Prostate gland (tissue), 2 donors: ENCODE measurements around the gene RNF41. TPM values are rescaled to one million over a fixed set of nuclear protein-coding genes. Genes with fewer than 3 reads are reported as not detected.

Source experiments
- DNase-seq: peaks from one replicate; pipeline ENCODE4 v3.0.0-alpha.2; 2019; ENCODE audit warnings: low spot score
- H3K27ac ChIP-seq, 2 donors: fragments of 200-600 bp; sonication (generic); 2 replicates each; pipeline ENCODE4 v1.5.1; 2017 to 2019
- H3K27me3 ChIP-seq: fragments of 200-600 bp; sonication (generic); replicated peaks from 2 replicates; pipeline ENCODE4 v1.5.1; 2019; ENCODE audit not compliant: insufficient read depth
- H3K36me3 ChIP-seq, 2 donors: fragments of 200-600 bp; sonication (generic); 1 replicate in 1 of 2; 2 replicates in 1 of 2; pipeline versions ENCODE4 v1.5.1 to v1.8.1; 2017 to 2019
- H3K4me1 ChIP-seq: fragments of 200-600 bp; sonication (generic); replicated peaks from 2 replicates; pipeline ENCODE4 v1.5.1; 2019
- H3K4me3 ChIP-seq, 2 donors: fragments of 200-600 bp; sonication (generic); 2 replicates each; pipeline ENCODE4 v1.5.1; 2017 to 2019
- H3K9me3 ChIP-seq: fragments of 200-600 bp; sonication (generic); 2 replicates; pipeline ENCODE4 v1.5.1; 2017
- CTCF ChIP-seq, 4 experiments: fragments of 200-600 bp in 2 of 4; fragments of 450-650 bp in 2 of 4; sonication (generic) in 2 of 4; IDR thresholded peaks; 1 replicate in 3 of 4; 2 replicates in 1 of 4; pipeline ENCODE4 v1.5.1; 2016 to 2019; ENCODE audit warnings: antibody characterized with exemption in 4 of 4, mild to moderate bottlenecking in 2 of 4, moderate library complexity in 2 of 4
- POLR2A ChIP-seq: fragments of 450-650 bp; IDR thresholded peaks from one replicate; pipeline ENCODE4 v1.6.1; 2016; ENCODE audit warnings: antibody characterized with exemption, mild to moderate bottlenecking
- POLR2AphosphoS5 ChIP-seq: sonication (generic); formaldehyde crosslinking; IDR thresholded peaks from one replicate; pipeline ENCODE4 v1.6.1; 2017; ENCODE audit warnings: antibody characterized with exemption
- WGBS: methylation state at CpG from one replicate; pipeline ENCODE4 v1.1.5; 2018; 5-methylcytosine and 5-hydroxymethylcytosine counted together
- intact Hi-C: fragments of 100-400 bp; cut with DNase I; formaldehyde crosslinking; loops from one replicate; pipeline ENCODE4 v1.14.2; 2022
- total RNA-seq, 2 donors: library from RNA; depleted of rRNA; stranded (reverse); fragments of >200 nt; gene quantifications; one replicate each; pipeline ENCODE4 v1.1.0, GENCODE V29; 2016

The RNF41 gene
- total RNA-seq, 2 donors from 2014 or later = 74.4 to 90.4 TPM

DNA sequence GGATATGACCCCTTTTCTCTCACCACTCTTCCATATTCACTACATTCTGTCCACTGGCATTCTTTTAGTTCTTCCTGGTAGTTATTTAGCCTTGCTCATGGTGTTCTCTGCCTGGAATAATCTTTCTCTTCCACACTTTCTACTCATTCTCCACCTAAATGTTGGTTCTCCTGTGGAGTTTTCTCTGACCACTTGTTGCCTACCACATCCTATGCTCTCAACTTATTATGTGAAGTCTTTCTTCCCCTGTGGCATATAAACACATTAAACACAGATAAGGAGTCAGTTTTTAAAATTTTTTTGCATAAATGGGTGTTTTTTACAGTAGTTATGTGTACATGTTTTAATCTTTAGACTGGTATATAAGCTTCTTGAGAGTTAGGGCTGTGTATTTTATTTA, 29.1 kb downstream of the RNF41 start:
- H3K9me3 ChIP-seq = no peaks in the 10 kb centered on the region
- intact Hi-C loops = loop anchor here (2.0 to 10.0 kb wide), 2 partner anchors 32 to 272 kb away; partner anchors contain the start of genes NABP2 and SPRYD4
- no peaks in the 10 kb centered on the region for H3K4me1 ChIP-seq
- H3K27me3 ChIP-seq = no peaks in the 10 kb centered on the region
- no peak for DNase-seq
- H3K27ac ChIP-seq = no peak overlapping the region
- H3K36me3 ChIP-seq = no peaks in the 10 kb centered on the region
- no peak for TF ChIP-seq POLR2A
- no peak for TF ChIP-seq POLR2AphosphoS5
- no peak for TF ChIP-seq CTCF (IDR thresholded peaks at IDR 0.05)
- no peak overlapping the region for H3K4me3 ChIP-seq

DNA sequence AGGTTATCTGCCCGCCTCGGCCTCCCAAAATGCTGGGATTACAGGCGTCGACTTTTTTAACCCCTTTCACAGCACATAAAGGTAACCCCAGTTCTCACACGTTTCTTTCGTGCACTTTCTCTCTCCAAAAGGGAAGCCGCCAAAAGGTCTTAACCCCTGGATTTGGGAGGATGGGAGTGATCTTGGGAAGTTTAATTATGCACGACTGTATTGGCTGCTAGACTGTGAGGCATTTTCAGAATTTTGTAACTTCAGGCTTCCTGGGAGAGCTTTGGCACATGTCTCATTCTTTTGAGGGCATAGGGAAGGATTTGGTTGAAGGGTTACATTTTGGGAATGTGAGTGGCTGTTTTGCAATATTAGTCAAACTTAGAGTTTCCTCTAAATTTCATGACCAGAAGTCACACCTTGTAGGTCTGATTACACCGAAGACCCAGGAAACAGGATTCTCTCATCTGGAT, 31.0 kb downstream of the RNF41 start:
- Histone ChIP-seq H3K36me3 (peaks cover 0 to 2% of the 10 kb centered on the region in 2 donors), H3K4me3 (peak overlapping the region; percentile 82 to 85), H3K4me1 (no peaks in the 10 kb centered on the region), H3K9me3 (no peaks in the 10 kb centered on the region), H3K27ac (peak overlapping the region; percentile 96 to 98), H3K27me3 (no peaks in the 10 kb centered on the region)
- intact Hi-C loops = loop anchor here (1.0 to 10.0 kb wide), 2 partner anchors 71 to 274 kb away; partner anchors contain the start of gene SPRYD4
- DNase-seq = no peak
- no peak for TF ChIP-seq POLR2A
- no peak for TF ChIP-seq POLR2AphosphoS5
- no peak for TF ChIP-seq CTCF (IDR thresholded peaks at IDR 0.05)
- WGBS = 17% methylated on average over 9 of the region's 9 CpGs

DNA sequence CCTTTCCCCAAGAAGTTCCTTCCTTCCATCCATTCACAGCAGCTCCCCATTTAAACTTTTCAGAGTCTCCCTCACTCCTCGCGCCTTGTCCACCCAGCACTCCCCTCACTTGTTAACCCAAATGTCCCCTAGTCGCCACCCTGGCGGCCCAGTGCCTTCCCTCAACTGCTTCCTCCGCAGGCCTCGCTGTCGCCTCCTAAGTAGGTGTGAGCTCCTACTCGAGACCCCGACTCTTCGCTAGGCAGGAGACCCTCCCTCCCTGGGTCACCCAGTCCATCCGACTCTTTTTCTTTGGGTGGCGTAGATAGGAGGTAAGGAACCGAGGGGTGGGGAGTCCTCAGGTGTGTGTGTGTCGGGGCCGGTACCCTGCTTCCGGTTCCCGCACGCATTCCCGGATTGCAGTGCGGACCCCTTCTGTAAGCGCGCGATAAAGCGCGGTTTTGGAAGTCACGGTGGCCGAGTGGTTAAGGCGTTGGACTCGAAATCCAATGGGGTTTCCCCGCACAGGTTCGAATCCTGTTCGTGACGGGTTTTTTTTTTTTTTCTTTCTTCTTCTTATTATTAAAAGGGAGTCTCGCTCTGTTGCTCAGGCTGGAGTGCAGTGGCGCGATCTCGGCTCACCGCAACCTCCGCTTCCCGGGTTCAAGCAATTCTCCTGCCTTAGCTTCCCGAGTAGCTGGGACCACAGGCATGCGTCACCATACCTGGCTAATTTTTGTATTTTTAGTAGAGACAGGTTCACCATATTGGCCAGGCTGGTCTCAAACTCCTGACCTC, 31.6 kb downstream of the RNF41 start:
- Histone ChIP-seq H3K36me3 (peaks cover 0 to 5% of the 10 kb centered on the region in 2 donors), H3K27ac (peak overlapping the region; percentile 96 to 98), H3K27me3 (no peaks in the 10 kb centered on the region), H3K4me3 (peak overlapping the region; percentile 82 to 85), H3K9me3 (no peaks in the 10 kb centered on the region), H3K4me1 (no peaks in the 10 kb centered on the region)
- WGBS = 2% methylated on average over 42 of the region's 42 CpGs
- TF ChIP-seq CTCF (IDR thresholded peaks at IDR 0.05) (no peak), POLR2AphosphoS5 (peak; percentile 70)
- DNase-seq = peak; percentile 76
- intact Hi-C loops = loop anchor here (1.0 to 10.0 kb wide), 3 partner anchors 63 to 275 kb away; partner anchors contain the start of gene SPRYD4

GRCh38 chr12:56189099-56189917, 32.4 kb downstream of the RNF41 start, which contains the start of gene SMARCC2:
SMARCC2 (minus strand) TSS chr12:56189483; CDS start chr12:56189461, 22 bp downstream.
- H3K27me3 ChIP-seq = no peaks in the 10 kb centered on the region
- under 1% methylated on average over 60 of the region's 93 CpGs for WGBS
- TF ChIP-seq CTCF (IDR thresholded peaks at IDR 0.05) (peak; percentile 69 to 94 (median 88)), POLR2A (peak; percentile 3), POLR2AphosphoS5 (no peak)
- peaks cover 4 to 9% of the 10 kb centered on the region in 2 donors for H3K36me3 ChIP-seq
- intact Hi-C loops = loop anchor here (2.0 kb wide), 1 partner anchor 63 kb away; no protein-coding TSS in a partner anchor
- peak; percentile 87 for DNase-seq
- peak within 1 kb of the TSS; percentile 96 to 98 for H3K27ac ChIP-seq
- no peaks in the 10 kb centered on the region for H3K4me1 ChIP-seq
- no peaks in the 10 kb centered on the region for H3K9me3 ChIP-seq
- H3K4me3 ChIP-seq = peak within 1 kb of the TSS; percentile 82 to 85
